ENCODE data around the gene UBE2O.
"Not testable (repeated sequence)": the region's sequence is repeated elsewhere in the genome, so short reads cannot be mapped to it uniquely, and the experiment has no call there.

UBE2O gene

GRCh38 chr17:76367642-76368041 lies 85.3 kb downstream of the UBE2O start:
- DNase-seq = no peak

- DNase-seq = no peak
These were observed 86.7 kb downstream of the UBE2O start for GRCh38 chr17:76366247-76366646.

GRCh38 chr17:76365256-76365903 lies 87.6 kb downstream of the UBE2O start:
- no peak for DNase-seq

- no peak for DNase-seq
These were observed 89.7 kb downstream of the UBE2O start for GRCh38 chr17:76363107-76363842.

- DNase-seq = no peak
These were observed 92.5 kb downstream of the UBE2O start for GRCh38 chr17:76360461-76360860.

- not testable (repeated sequence) for DNase-seq
These were observed 93.2 kb downstream of the UBE2O start for GRCh38 chr17:76359776-76360175.

GRCh38 chr17:76359375-76359774 lies 93.6 kb downstream of the UBE2O start:
- DNase-seq = no peak

- no peak for DNase-seq
These were observed 95.3 kb downstream of the UBE2O start for GRCh38 chr17:76357597-76358158.

- DNase-seq = no peak
These were observed 96.0 kb downstream of the UBE2O start for GRCh38 chr17:76356803-76357456.

GRCh38 chr17:76354747-76355310 lies 98.1 kb downstream of the UBE2O start:
- DNase-seq = no peak

- DNase-seq = no peak
These were observed 98.6 kb downstream of the UBE2O start for GRCh38 chr17:76354317-76354729.

GRCh38 chr17:76353599-76354316 lies 99.2 kb downstream of the UBE2O start, which contains the start of gene PRPSAP1:
Gene PRPSAP1, minus strand, starts transcription at chr17:76353916. Its CDS starts 213 bp downstream, at chr17:76353703.
- peak; percentile 66 to 76 (median 71) for DNase-seq

GRCh38 chr17:76353004-76353598 lies 99.9 kb downstream of the UBE2O start:
- DNase-seq = peak in 1 of 4 experiments; percentile 6

- no peak for DNase-seq
These were observed 101.4 kb downstream of the UBE2O start for GRCh38 chr17:76351526-76352071.

GRCh38 chr17:76350463-76350862 lies 102.5 kb downstream of the UBE2O start:
- DNase-seq = no peak

GRCh38 chr17:76346936-76347335 lies 106.0 kb downstream of the UBE2O start:
- DNase-seq = not testable (repeated sequence)

- no peak for DNase-seq
These were observed 107.5 kb downstream of the UBE2O start for GRCh38 chr17:76345377-76345974.

- DNase-seq = no peak
These were observed 109.8 kb downstream of the UBE2O start for GRCh38 chr17:76343106-76343505.

- DNase-seq = no peak
These were observed 111.7 kb downstream of the UBE2O start for GRCh38 chr17:76341301-76341700.

Measured in activated naive CD4-positive, alpha-beta T cell (primary cell).